Testis (tissue), 2 donors: Measurements from ENCODE around the gene PF4V1.

Experiments
- POLR2A ChIP-seq: fragments of 450-650 bp; IDR thresholded peaks from one replicate; pipeline ENCODE4 v1.6.1; 2017; ENCODE audit warnings: antibody characterized with exemption, mild to moderate bottlenecking, moderate library complexity
- TF ChIP-seq, protein P1 (sequence below), 3 experiments: fragments of 450-650 bp in 2 of 3; fragments of 200-600 bp in 1 of 3; sonication (generic) in 1 of 3; IDR thresholded peaks; one replicate each; pipeline ENCODE4 v1.5.1; 2016 to 2019; ENCODE audit warnings: antibody characterized with exemption in 3 of 3, mild to moderate bottlenecking in 2 of 3, moderate library complexity in 1 of 3

- TF ChIP-seq, protein P1, sequence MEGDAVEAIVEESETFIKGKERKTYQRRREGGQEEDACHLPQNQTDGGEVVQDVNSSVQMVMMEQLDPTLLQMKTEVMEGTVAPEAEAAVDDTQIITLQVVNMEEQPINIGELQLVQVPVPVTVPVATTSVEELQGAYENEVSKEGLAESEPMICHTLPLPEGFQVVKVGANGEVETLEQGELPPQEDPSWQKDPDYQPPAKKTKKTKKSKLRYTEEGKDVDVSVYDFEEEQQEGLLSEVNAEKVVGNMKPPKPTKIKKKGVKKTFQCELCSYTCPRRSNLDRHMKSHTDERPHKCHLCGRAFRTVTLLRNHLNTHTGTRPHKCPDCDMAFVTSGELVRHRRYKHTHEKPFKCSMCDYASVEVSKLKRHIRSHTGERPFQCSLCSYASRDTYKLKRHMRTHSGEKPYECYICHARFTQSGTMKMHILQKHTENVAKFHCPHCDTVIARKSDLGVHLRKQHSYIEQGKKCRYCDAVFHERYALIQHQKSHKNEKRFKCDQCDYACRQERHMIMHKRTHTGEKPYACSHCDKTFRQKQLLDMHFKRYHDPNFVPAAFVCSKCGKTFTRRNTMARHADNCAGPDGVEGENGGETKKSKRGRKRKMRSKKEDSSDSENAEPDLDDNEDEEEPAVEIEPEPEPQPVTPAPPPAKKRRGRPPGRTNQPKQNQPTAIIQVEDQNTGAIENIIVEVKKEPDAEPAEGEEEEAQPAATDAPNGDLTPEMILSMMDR (IDR thresholded peaks at IDR 0.05) = no peak
- TF ChIP-seq POLR2A = no peak
Measured at GRCh38 chr4:73866246-73866645, 13.2 kb downstream of the PF4V1 start.
